Inflammatory macrophage treated with lipopolysaccharide for 4 hours (primary cell): ENCODE data around the gene DNAJC19.
"Not testable (repeated sequence)": the region's sequence is repeated elsewhere in the genome, so short reads cannot be mapped to it uniquely, and the experiment has no call there.

Experiments used
- DNase-seq: peaks from one replicate; pipeline ENCODE4 v3.0.0-alpha.2; 2020

Gene DNAJC19

DNA sequence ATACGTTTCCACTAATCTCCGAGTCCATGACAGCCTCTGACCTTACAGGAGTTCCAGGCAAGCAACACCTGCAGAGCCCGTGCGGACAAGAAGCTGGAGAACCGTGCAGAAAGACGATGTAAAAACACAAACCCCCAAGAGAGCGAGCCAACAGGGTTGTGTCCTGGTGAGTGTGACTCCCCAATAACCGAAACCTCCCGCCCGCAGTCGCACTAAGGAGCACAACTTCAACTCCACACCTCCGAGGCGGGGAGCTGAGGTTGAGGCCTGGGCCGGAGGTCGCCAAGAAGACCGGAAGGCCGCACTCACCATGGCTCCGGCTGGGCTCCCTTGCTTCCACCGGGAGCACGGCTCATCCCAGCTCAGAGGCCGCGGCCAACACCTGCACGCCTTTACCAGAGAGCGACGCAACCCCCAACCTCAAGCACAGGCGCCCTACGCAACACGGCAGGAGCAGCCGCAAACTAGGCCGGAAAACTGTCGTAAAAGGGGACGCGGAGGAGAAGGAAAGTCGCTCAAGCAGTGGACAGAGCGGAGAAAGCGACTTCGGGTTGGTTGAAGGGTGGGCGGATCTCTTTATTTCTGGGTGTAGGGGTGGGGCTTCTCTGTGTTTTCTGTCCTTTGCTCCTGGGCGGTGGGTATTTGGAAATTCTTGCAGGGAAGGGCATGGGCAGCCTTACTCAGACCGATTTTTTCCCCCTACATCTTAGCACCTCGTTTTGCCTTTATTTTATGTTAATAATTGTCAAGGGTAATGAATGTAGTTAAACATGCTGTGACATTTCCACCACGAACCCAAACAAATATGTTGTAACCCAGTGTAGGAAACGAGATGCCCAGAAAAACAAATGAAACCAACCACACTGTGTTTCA is at the start of gene DNAJC19:
Gene DNAJC19, minus strand, starts transcription at position 446 of the 873 bp plus-strand sequence. Its CDS starts 134 bp downstream, at position 312.
- DNase-seq, result peak; percentile 97

DNA sequence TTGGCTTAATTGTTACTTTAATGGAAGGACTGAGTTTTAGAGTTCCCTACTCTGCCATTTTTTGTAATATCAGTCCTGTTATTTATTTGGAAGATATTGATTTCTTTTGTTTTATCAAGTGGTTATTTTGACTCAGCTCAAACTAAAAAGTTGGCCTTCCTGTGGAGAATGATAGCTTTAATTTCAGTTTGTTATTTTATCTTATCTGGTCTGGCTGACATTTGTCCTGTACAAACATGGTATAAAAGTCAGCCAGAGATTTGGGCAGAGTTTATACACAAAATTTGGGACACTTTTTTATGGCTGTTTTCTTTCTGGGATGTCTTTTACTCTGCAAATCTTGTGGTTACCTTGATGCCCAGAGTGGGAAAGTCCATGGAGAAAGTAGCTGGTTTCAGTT is 41.4 kb upstream of the DNAJC19 start:
- no peak for DNase-seq

DNA sequence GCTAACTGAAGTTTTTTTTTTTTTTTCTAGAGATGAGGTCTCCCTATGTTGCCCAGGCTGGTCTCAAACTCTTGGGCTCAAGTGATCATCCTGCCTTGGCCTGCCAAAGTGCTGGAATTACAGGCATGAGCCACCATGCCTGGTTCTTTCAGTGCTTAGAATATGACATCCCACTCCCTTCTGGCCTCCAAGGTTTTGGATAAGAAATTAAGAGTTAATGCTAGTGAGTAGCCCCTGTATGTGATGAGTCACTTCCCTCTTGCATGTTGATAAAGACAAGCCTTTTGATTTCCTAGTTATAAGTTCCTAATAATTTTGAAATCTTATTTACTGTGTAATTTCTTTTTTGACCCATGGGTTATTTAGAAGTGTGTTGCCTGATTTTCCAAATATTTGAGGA is 35.7 kb upstream of the DNAJC19 start:
- DNase-seq, result no peak

DNA sequence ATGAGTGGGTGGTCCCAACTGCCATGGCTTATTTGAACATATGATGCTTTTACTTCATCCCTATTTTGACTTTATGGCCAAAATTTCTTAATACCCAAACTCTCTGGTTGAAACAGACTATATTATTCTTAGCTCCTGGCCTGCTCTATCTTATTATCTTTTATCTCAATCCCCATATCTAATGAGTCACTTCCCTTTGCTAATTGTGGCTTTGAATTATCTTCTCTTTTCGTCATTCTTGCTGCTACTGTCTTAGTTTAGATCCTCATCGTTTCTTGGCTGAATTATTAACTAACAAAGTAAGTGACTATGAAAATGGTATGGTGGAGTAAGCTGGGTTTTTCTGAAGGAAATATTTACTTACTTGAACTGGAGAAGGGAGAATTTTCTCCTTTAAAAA is 28.2 kb upstream of the DNAJC19 start:
- DNase-seq, result no peak

DNA sequence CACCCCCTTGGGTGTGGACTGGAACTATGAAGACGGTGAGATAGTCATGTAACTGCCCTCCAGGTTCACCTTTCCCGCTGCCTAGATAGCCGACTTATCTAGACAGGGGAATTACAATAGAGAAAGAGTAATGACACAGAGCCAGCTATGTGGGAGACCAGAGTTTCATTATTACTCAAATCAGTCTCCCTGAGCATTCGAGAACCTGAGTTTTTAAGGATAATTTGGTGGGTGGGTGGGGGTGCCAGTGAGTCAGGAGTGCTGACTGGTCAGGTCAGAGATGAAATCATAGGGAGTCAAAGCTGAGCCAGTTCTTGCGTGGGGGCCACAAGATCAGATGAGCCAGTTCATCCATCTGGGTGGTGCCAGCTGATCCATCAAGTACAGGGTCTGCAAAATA is 19.7 kb upstream of the DNAJC19 start:
- no peak for DNase-seq

DNA sequence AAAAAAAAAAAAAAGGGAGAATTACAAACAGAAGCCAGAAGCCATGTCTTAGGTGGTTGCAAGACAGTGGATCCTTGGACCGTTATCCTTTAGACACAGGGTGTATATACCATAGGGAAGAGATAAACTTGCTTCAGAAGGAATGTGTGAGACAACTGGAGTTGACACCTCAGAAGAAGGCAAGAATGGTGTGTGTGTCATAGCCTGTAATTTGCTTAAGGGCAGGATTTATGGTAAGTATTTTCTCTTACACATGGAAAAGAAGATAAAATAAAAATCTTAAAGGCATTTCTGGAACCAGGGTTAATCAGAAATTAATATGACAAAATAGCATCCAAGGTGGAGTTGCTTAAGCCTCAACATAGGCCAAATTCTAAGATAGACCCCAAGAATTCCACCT is 19.3 kb upstream of the DNAJC19 start:
- DNase-seq, result no peak

DNA sequence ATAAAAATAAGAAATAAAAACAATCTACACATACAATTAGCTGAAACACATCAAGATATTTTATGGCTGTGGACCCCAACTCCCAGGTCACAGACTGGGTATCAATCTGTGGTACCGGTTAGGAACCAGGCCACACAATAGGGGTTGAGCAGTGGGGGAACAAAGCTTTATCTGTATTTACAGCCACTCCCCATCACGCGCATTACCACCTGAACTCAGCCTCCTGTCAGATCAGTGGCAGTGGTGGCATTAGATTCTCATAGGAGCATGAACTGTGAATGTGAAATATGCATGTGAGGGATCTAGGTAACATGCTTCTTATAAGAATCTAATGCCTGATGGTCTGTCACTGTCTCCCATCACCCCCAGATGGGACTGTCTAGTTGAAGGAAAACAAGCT is 17.7 kb upstream of the DNAJC19 start:
- DNase-seq, result no peak

DNA sequence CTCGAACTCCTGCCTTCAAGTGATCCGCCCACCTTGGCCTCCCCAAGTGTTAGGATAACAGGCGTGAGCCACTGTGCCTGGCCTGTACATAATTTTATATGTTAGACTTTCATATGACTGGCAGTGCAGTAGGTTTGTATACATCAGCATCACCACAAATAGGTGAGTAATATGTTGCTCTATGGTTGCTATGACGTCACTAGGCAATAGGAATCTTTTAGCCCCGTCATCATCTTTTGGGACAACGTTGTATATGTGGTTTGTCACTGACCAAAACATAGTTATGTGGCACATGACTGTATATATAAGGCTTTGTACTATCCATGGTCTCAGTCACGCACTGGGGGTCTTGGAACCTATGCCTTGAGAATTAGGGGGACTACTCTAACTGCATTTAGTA is 17.0 kb upstream of the DNAJC19 start:
- DNase-seq, result no peak

DNA sequence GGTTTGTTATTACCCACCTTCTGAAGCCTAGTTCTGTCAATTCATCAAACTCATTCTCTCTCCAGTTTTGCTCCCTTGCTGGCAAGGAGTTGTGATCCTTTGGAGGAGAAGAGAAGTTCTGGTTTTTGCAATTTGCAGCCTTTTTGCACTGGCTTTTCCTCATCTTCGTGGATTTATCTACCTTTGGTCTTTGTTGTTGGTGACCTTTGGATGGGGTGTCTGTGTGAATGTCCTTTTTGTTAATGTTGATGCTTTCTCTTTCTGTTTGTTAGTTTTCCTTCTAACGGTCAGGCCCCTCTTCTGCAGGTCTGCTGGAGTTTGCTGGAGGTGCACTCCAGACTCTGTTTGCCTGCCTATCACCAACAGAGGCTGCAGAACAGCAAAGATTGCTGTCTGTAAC is 13.9 kb upstream of the DNAJC19 start:
- DNase-seq, result not testable (repeated sequence)

DNA sequence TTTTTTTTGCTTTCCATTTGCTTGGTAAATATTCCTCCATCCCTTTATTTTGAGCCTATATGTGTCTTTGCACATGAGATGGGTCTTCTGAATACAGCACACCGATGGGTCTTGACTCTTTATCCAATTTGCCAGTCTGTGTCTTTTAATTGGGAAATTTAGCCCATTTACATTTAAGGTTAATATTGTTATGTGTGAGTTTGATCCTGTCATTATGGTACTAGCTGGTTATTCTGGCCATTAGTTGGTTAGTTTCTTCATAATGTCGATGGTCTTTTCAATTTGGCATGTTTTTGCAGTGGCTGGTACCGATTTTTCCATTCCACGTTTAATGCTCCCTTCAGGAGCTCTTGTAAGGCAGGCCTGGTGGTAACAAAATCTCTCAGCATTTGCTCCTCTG is 12.8 kb upstream of the DNAJC19 start:
- not testable (repeated sequence) for DNase-seq

DNA sequence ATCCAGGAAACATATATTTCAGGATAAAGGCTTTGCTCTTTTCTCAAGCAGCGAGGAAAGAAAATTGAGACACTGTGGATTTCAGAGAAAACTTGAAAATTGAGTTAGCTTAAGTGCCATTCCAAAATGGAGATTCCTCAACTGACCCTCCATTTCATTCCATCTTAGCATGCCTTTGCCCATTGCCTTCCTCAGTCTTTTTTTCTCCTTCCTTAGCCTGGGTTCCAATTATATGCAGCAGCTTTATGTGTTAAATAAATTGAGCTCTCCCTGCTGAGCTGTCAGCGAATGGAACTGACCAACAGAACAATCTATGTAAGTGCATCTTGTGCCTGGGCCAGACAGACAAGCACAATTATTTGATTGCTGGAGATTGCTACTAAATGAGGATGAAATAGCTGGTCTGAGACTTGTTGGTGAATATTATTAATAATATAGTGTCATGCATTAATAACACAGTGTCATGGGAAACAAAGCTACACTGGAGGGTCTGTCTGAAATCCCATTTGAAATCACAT is 6.9 kb upstream of the DNAJC19 start:
- no peak for DNase-seq

DNA sequence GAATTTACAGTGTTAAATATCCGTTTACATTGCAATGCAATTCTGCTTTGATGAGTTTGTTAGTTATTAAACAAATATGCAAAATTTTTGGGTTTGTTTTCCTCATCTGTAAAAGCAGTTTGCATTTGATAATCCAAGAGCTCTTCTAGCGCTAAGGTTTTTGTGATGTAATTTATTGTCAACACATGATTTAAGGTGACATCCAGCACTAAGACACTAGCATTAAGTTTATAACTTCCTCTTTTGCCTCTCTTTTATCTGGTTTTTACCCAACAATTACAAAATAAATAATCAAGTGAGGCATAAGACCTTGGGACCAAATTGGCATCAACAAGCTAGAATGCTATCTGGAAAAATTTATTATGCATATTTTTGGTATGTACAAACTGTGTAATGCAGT is 969 bp upstream of the DNAJC19 start:
- DNase-seq, result no peak

DNA sequence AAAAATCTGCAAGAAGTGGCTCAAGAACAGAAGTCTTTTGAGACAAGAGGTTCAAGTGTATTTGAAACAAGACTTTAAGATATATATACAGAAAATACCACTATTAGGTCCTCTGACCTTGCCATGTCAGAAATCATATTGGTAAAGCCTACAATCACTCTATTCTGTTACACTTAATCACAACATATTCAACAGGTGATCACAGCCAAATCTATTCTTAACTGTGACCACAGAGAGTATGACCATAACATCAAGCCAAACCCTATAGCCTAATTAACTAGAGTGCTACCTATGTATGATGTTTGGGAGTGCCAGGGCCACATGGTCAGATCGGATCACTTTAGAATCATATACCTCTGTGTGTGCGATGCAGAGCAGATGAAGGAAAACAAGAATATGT is 2.2 kb downstream of the DNAJC19 start:
- no peak for DNase-seq

DNA sequence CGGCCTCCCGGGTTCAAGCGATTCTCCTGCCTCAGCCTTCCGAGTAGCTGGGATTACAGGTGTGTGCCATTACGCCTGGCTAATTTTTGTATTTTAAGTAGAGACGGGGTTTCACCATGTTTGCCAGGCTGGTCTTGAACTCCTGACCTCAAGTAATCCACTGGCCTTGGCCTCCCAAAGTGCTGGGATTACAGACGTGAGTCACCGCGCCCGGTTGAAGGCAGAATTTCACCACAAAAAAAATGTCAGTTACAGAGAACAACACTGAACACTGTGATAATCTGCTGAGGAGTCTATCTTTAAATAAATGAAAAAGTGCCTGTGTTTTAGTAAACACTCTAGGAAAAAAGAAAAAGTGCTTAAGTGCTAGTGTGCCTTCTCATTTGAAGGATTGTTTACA is 3.2 kb downstream of the DNAJC19 start:
- not testable (repeated sequence) for DNase-seq

DNA sequence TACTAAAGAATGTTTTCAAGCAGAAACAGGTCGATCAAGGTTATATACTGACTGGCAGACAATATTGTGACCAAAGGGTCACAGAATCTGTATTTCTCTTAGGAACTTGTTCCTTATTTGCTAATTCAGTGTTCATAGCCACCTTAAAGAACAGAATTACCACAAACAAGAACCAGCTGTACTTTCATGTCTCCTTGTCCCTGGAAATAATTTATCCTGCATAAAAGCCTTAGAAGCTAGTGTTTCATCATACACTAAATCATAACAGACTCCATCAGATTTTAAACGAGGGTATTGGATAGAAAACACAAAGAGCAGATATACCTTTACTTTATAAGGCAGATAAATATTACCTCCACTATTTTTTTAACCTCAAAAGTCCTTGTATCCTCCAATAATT is 6.4 kb downstream of the DNAJC19 start:
- DNase-seq, result no peak

DNA sequence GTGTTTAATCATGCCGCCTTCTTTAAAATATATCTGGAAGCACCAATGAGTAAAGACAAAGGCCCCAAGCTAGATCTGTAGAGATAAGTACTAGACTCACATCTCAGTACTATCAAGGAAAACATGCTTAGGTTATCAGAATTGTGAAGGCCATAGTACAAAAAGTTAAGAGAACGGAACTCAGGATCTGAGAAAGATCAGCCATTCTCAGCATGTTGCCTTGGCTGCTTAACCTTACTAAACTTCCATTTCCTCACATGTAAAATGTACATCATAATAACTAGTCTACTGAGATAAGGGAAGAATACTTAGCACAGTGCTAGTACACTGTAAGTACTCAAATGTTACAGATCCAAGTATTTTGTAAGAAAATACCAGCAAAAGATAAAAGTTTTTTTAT is 7.6 kb downstream of the DNAJC19 start:
- no peak for DNase-seq

DNA sequence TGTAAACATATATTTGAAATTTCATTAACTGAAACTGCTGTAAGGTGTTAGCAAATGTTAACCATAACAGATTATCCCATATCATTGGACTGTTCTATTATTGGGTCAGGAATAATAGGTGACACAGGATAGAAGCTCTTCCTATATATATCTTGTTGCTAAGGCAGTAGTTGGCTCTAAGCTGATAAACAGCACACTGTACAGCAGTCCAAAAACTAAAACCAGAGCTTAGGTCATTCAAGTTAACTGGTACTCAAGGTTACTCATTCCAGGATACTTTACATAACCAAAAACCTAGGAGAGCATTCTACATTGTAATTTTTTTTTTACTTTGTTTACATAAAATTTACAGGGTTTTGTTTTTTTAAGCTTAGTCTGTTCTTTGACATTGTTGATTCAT is 8.9 kb downstream of the DNAJC19 start:
- no peak for DNase-seq

DNA sequence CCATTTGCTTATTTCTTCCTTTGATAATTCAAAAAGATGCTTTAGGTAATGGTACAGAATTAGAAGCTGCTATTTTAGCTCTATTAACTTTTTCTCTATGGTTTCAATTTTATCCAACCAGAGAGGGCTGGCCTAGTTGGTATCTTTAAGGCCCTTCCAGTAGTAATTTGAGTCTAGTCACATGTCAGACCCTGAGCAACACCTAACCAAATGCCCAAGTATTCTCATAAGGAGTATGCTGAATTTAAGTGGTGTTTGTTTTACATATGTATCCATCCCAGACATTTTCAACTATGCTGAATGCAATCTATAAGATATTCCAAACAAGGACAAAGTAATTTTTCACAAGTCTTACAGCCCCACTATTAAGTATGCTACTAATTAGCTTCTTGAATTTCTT is 9.6 kb downstream of the DNAJC19 start:
- no peak for DNase-seq

DNA sequence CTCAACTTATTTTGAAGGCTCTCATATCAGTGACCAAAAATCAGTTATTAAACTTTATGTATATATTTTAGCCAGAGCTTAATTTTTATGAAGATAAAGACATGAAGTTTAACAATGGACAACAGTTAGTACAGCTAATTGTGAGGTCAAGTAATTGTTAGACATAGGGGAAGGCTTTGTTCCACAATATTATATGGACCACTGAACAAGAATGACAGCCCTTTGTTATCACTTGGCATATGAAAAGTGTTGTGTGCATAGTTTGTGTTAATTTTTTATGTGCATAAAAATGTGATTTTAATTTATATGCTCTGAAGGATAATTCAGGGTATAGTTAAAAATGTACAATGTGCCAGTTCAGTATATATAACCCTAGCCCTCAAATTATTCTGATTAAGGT is 12.0 kb downstream of the DNAJC19 start:
- no peak for DNase-seq

DNA sequence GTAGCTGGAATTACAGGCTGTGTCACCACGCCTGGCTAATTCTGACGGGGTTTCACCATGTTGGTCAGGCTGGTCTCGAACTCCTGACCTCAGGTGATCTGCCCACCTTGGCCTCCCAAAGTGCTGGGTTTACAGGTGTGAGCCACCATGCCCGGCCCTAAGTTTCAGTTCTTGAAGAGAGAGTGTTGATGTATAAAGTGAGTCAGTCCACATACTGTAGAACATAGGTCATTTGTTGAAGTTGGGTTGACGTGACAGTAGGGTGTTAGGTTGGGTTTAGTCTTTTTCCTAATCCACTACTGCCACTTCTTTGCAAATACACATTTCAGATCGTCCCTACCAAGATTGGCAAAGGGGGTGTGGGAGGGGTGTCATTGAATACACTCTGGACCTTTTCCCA is 15.2 kb downstream of the DNAJC19 start:
- no peak for DNase-seq

DNA sequence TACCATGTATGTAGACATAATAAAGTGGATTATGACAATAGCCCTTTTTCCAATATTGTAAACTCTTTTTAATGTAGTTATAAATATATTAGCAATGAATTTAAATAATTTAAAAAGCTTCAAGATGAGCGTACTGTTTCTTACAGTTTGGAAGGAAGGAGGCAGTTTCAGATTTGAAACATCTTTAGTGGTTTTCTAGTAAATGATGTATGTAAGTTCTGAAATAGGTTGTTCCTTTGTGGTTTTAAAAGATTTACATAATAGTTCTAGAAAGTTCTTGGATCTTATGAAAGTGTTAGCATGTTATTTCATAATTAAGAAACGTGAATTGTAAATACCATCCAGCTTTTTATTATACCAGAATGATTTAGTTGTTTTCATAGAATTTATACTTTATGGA is 16.0 kb downstream of the DNAJC19 start:
- DNase-seq, result no peak

DNA sequence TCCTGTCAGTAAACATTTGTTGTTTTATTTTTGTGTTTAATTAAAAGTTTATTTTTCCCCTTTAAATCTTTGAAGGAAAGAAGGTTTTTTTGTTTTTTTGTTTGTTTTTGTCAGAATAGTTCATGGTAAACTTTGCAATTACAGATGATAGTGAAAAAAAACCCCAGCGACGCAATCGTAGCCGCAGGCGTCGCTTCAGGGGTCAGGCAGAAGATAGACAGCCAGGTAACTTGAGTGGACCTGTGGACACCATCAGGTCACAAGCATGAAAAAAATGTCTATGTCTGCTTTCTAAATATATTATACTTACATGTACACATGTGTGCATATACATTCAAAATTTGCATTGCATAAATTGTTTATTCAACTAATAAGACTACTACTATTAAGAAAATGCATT is 18.6 kb downstream of the DNAJC19 start:
- no peak for DNase-seq

DNA sequence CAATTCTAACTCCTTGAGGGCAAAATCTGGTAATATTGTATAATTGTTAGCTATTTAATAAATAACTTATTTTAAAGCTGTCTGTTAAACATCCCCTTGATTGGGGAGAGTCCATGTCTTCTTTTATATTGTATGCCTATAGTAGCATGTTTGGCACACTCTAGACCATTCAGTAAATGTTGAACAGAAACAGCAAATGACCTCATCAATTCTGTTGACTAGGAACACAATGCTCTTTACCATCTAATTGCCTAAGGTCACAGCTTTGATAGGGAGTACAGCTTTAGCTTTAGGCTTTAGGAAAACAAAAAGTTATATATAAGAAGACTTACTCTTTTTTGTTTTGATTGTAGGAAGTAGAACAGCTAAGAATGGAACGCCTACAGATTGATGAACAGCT is 27.0 kb downstream of the DNAJC19 start:
- no peak for DNase-seq

DNA sequence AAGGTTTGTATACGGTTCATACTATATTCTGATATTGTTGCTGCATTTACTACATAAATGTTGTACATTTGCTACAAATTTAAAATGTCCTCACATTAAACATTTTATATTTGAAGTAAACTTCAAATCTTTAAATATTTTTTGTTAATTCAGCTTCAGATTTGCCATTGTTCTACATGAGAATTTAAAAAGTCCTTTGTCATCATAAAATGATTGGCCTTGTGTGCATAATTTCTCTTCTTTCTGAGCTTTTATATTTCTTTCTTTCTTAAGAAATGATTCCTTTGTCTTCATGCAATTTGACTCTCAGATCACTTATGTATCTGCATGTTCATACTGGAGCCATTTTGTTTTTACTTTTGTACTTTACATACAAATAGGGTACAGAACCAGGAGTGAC is 28.0 kb downstream of the DNAJC19 start:
- no peak for DNase-seq

DNA sequence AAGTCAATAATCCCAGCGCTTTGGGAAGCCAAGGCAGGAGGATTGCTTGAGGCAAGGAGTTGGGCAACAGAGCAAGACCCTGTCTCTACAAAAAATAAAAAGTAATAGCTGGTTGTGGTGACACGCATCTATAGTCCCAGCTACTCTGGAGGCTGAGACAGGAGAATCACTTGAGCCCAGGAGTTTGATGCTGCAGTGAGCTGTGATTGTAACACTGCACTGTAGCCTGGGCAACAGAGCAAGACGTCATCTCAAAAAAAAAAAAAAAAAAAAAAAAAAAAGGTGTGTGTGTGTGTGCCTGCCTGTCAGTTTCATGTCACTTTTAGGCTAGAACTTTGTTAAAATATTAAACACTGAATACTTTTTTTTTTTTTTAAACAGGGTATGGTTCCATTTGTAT is 28.4 kb downstream of the DNAJC19 start:
- no peak for DNase-seq
